Activated T-cell treated with anti-CD3 and anti-CD28 coated beads, Interleukin-2, amount 50 U/mL, for 72 hours (primary cell): Measurements from ENCODE around the gene LTF. TPM values are rescaled to one million over a fixed set of nuclear protein-coding genes. Genes with fewer than 3 reads are reported as not detected.
"Not testable (repeated sequence)": the region's sequence is repeated elsewhere in the genome, so short reads cannot be mapped to it uniquely, and the experiment has no call there.

Experiments used
- ATAC-seq, 2 donors: fragments of 150-1000 bp; cut with Tn5 transposase; replicated peaks in 1 of 2; 2 replicates each; pipeline ENCODE4 v1.10.0; 2021; ENCODE audit warnings: moderate library complexity in 2 of 2, mild to moderate bottlenecking in 1 of 2
- DNase-seq, 2 donors: peaks; one replicate each; pipeline ENCODE4 v3.0.0; 2021 to 2022; ENCODE audit warnings: mixed read lengths in 1 of 2
- H3K27ac Mint-ChIP-seq: one replicate; pipeline ENCODE4 v1.8.0; 2022; ENCODE audit warnings: mild to moderate bottlenecking, moderate library complexity, mixed read lengths
- H3K27me3 Mint-ChIP-seq: one replicate; pipeline ENCODE4 v1.8.0; 2022; ENCODE audit warnings: low read depth, mixed read lengths
- H3K36me3 Mint-ChIP-seq, 2 donors: one replicate each; pipeline ENCODE4 v1.8.0; 2022; ENCODE audit warnings: mixed read lengths in 2 of 2, mild to moderate bottlenecking in 1 of 2; ENCODE audit not compliant: insufficient read depth in 2 of 2
- H3K4me1 Mint-ChIP-seq: one replicate; pipeline ENCODE4 v1.8.0; 2022; ENCODE audit warnings: low read depth, mixed read lengths
- H3K4me3 Mint-ChIP-seq, 2 donors: one replicate each; pipeline ENCODE4 v1.8.0; 2022; ENCODE audit warnings: mild to moderate bottlenecking in 2 of 2, mixed read lengths in 2 of 2, moderate library complexity in 2 of 2
- H3K9me3 Mint-ChIP-seq, 2 donors: one replicate each; pipeline ENCODE4 v1.8.0; 2022; ENCODE audit warnings: mixed read lengths in 2 of 2
- total RNA-seq, 2 donors: library from RNA; stranded (reverse); gene quantifications; one replicate each; pipeline ENCODE4 v1.2.3, GENCODE V29; 2022

The LTF gene
- total RNA-seq, 2 donors from 2014 or later = not detected

GRCh38 chr3:46433841-46434240 is 30.9 kb downstream of the LTF start:
- ATAC-seq = no peak
- Mint-ChIP-seq H3K27me3 (no peaks in the 10 kb centered on the region), H3K9me3 (peaks cover 4 to 8% of the 10 kb centered on the region in 2 donors), H3K4me1 (no peaks in the 10 kb centered on the region), H3K4me3 (no peak overlapping the region), H3K27ac (no peak overlapping the region), H3K36me3 (peaks cover 9 to 11% of the 10 kb centered on the region in 2 donors)
- DNase-seq = no peak

GRCh38 chr3:46433118-46433517 is 31.6 kb downstream of the LTF start:
- not testable (repeated sequence) for ATAC-seq, H3K27ac Mint-ChIP-seq, H3K9me3 Mint-ChIP-seq, H3K27me3 Mint-ChIP-seq, H3K4me3 Mint-ChIP-seq, DNase-seq, H3K4me1 Mint-ChIP-seq
- H3K36me3 Mint-ChIP-seq = peaks cover 9 to 11% of the 10 kb centered on the region in 2 donors

GRCh38 chr3:46431905-46432304 is 32.8 kb downstream of the LTF start:
- not testable (repeated sequence) for H3K4me3 Mint-ChIP-seq, H3K9me3 Mint-ChIP-seq, H3K27ac Mint-ChIP-seq, H3K27me3 Mint-ChIP-seq, ATAC-seq, DNase-seq, H3K4me1 Mint-ChIP-seq
- peaks cover 9 to 11% of the 10 kb centered on the region in 2 donors for H3K36me3 Mint-ChIP-seq

GRCh38 chr3:46430879-46431278 is 33.8 kb downstream of the LTF start:
- H3K27ac Mint-ChIP-seq, H3K4me3 Mint-ChIP-seq, ATAC-seq, DNase-seq, H3K4me1 Mint-ChIP-seq, H3K27me3 Mint-ChIP-seq, H3K9me3 Mint-ChIP-seq: not testable (repeated sequence)
- peaks cover 9 to 11% of the 10 kb centered on the region in 2 donors for H3K36me3 Mint-ChIP-seq

- DNase-seq (no peak), ATAC-seq (no peak)
- H3K4me3 Mint-ChIP-seq = no peak overlapping the region
- peaks cover 6% of the 10 kb centered on the region for H3K4me1 Mint-ChIP-seq
- H3K27me3 Mint-ChIP-seq = no peaks in the 10 kb centered on the region
- H3K36me3 Mint-ChIP-seq = peaks cover 9 to 11% of the 10 kb centered on the region in 2 donors
- H3K9me3 Mint-ChIP-seq = peaks cover 4 to 8% of the 10 kb centered on the region in 2 donors
- H3K27ac Mint-ChIP-seq = no peak overlapping the region
Measured at GRCh38 chr3:46429671-46430070, 35.0 kb downstream of the LTF start.

- no peak for ATAC-seq
- Mint-ChIP-seq H3K36me3 (peaks cover 9 to 11% of the 10 kb centered on the region in 2 donors), H3K4me3 (no peak overlapping the region), H3K27me3 (no peaks in the 10 kb centered on the region), H3K27ac (no peak overlapping the region), H3K9me3 (peaks cover 4 to 8% of the 10 kb centered on the region in 2 donors), H3K4me1 (peaks cover 6% of the 10 kb centered on the region)
- DNase-seq = no peak
Measured at GRCh38 chr3:46429250-46429649, 35.5 kb downstream of the LTF start.

GRCh38 chr3:46427916-46428833 is 36.5 kb downstream of the LTF start:
- Mint-ChIP-seq H3K27ac (no peak overlapping the region), H3K9me3 (peaks cover 4 to 8% of the 10 kb centered on the region in 2 donors), H3K4me1 (peaks cover 6% of the 10 kb centered on the region), H3K27me3 (no peaks in the 10 kb centered on the region), H3K36me3 (peaks cover 7 to 8% of the 10 kb centered on the region in 2 donors), H3K4me3 (no peak overlapping the region)
- ATAC-seq = no peak
- no peak for DNase-seq

- DNase-seq, ATAC-seq, H3K4me1 Mint-ChIP-seq, H3K36me3 Mint-ChIP-seq, H3K27me3 Mint-ChIP-seq, H3K4me3 Mint-ChIP-seq, H3K9me3 Mint-ChIP-seq, H3K27ac Mint-ChIP-seq: not testable (repeated sequence)
Measured at GRCh38 chr3:46427404-46427803, 37.3 kb downstream of the LTF start.

- DNase-seq, ATAC-seq, H3K27me3 Mint-ChIP-seq, H3K9me3 Mint-ChIP-seq, H3K4me3 Mint-ChIP-seq, H3K4me1 Mint-ChIP-seq, H3K27ac Mint-ChIP-seq, H3K36me3 Mint-ChIP-seq: not testable (repeated sequence)
Measured at GRCh38 chr3:46426476-46426875, 38.2 kb downstream of the LTF start.

GRCh38 chr3:46423588-46423987 is 41.1 kb downstream of the LTF start:
- Mint-ChIP-seq H3K4me1 (peaks cover 6% of the 10 kb centered on the region), H3K9me3 (no peaks in the 10 kb centered on the region), H3K27me3 (no peaks in the 10 kb centered on the region), H3K4me3 (no peak overlapping the region), H3K36me3 (no peaks in the 10 kb centered on the region), H3K27ac (no peak overlapping the region)
- ATAC-seq = no peak
- DNase-seq = no peak

- Mint-ChIP-seq H3K27me3 (no peaks in the 10 kb centered on the region), H3K36me3 (no peaks in the 10 kb centered on the region), H3K9me3 (no peaks in the 10 kb centered on the region), H3K4me3 (no peak overlapping the region), H3K4me1 (peaks cover 6% of the 10 kb centered on the region), H3K27ac (no peak overlapping the region)
- no peak for DNase-seq
- no peak for ATAC-seq
Measured at GRCh38 chr3:46422617-46423016, 42.1 kb downstream of the LTF start.

GRCh38 chr3:46420931-46421330 is 43.8 kb downstream of the LTF start:
- Mint-ChIP-seq H3K36me3 (no peaks in the 10 kb centered on the region), H3K27ac (no peak overlapping the region), H3K4me1 (peaks cover 7% of the 10 kb centered on the region), H3K4me3 (no peak overlapping the region), H3K27me3 (no peaks in the 10 kb centered on the region), H3K9me3 (no peaks in the 10 kb centered on the region)
- no peak for ATAC-seq
- DNase-seq = no peak

GRCh38 chr3:46419816-46420215 is 44.9 kb downstream of the LTF start:
- Mint-ChIP-seq H3K27ac (no peak overlapping the region), H3K36me3 (no peaks in the 10 kb centered on the region), H3K27me3 (no peaks in the 10 kb centered on the region), H3K4me3 (no peak overlapping the region), H3K4me1 (peaks cover 9% of the 10 kb centered on the region), H3K9me3 (no peaks in the 10 kb centered on the region)
- DNase-seq = no peak
- no peak for ATAC-seq
